ENCODE data around the gene FJX1.

The FJX1 gene

GRCh38 chr11:35583126-35583525, 35.1 kb upstream of the FJX1 start:
- DNase-seq: no peak
- Histone ChIP-seq H3K36me3 (no peaks in the 10 kb centered on the region), H3K4me1 (no peaks in the 10 kb centered on the region), H3K9me3 (no peaks in the 10 kb centered on the region), H3K27me3 (no peaks in the 10 kb centered on the region), H3K4me3 (ENCODE audit: low read depth, low read length) (no peak overlapping the region)
- no peak for TF ChIP-seq CTCF (IDR thresholded peaks at IDR 0.05; ENCODE audit: low read depth, low read length)

GRCh38 chr11:35583843-35584242, 34.4 kb upstream of the FJX1 start:
- Histone ChIP-seq H3K4me3 (ENCODE audit: low read depth, low read length) (no peak overlapping the region), H3K4me1 (no peaks in the 10 kb centered on the region), H3K9me3 (no peaks in the 10 kb centered on the region), H3K36me3 (no peaks in the 10 kb centered on the region), H3K27me3 (no peaks in the 10 kb centered on the region)
- no peak for DNase-seq
- no peak for TF ChIP-seq CTCF (IDR thresholded peaks at IDR 0.05; ENCODE audit: low read depth, low read length)

GRCh38 chr11:35584321-35584720, 33.9 kb upstream of the FJX1 start:
- H3K36me3 ChIP-seq: no peaks in the 10 kb centered on the region
- DNase-seq: no peak
- no peaks in the 10 kb centered on the region for H3K9me3 ChIP-seq
- H3K4me3 ChIP-seq (ENCODE audit: low read depth, low read length): no peak overlapping the region
- TF ChIP-seq CTCF (IDR thresholded peaks at IDR 0.05; ENCODE audit: low read depth, low read length): no peak
- no peaks in the 10 kb centered on the region for H3K4me1 ChIP-seq
- H3K27me3 ChIP-seq: no peaks in the 10 kb centered on the region

GRCh38 chr11:35585416-35585815, 32.8 kb upstream of the FJX1 start:
- Histone ChIP-seq H3K4me3 (ENCODE audit: low read depth, low read length) (no peak overlapping the region), H3K27me3 (no peaks in the 10 kb centered on the region), H3K4me1 (no peaks in the 10 kb centered on the region), H3K9me3 (no peaks in the 10 kb centered on the region), H3K36me3 (no peaks in the 10 kb centered on the region)
- no peak for DNase-seq
- no peak for TF ChIP-seq CTCF (IDR thresholded peaks at IDR 0.05; ENCODE audit: low read depth, low read length)

GRCh38 chr11:35586222-35586621, 32.0 kb upstream of the FJX1 start:
- Histone ChIP-seq H3K4me3 (ENCODE audit: low read depth, low read length) (no peak overlapping the region), H3K27me3 (no peaks in the 10 kb centered on the region), H3K36me3 (no peaks in the 10 kb centered on the region), H3K4me1 (no peaks in the 10 kb centered on the region), H3K9me3 (no peaks in the 10 kb centered on the region)
- no peak for DNase-seq
- no peak for TF ChIP-seq CTCF (IDR thresholded peaks at IDR 0.05; ENCODE audit: low read depth, low read length)

GRCh38 chr11:35587972-35588371, 30.3 kb upstream of the FJX1 start:
- H3K36me3 ChIP-seq: no peaks in the 10 kb centered on the region
- no peaks in the 10 kb centered on the region for H3K9me3 ChIP-seq
- H3K4me3 ChIP-seq (ENCODE audit: low read depth, low read length): no peak overlapping the region
- no peak for TF ChIP-seq CTCF (IDR thresholded peaks at IDR 0.05; ENCODE audit: low read depth, low read length)
- H3K27me3 ChIP-seq: no peaks in the 10 kb centered on the region
- H3K4me1 ChIP-seq: no peaks in the 10 kb centered on the region
- DNase-seq: no peak
